Urothelium cell line (cell line): ENCODE data around the gene FHIP2A.
A peak's percentile ranks its signal among the peaks of the same experiment; 100 is the strongest.
"Not testable (repeated sequence)": the region's sequence is repeated elsewhere in the genome, so short reads cannot be mapped to it uniquely, and the experiment has no call there.

Experiments
- DNase-seq: peaks from one replicate; pipeline ENCODE4 v3.0.0; 2011; ENCODE audit warnings: low spot score, mixed read lengths
- FAIRE-seq: peaks from 2 replicates; lab custom pipeline; 2011; peaks lifted over from hg19 to GRCh38; lab: Jason Lieb, UNC

Gene FHIP2A

DNA sequence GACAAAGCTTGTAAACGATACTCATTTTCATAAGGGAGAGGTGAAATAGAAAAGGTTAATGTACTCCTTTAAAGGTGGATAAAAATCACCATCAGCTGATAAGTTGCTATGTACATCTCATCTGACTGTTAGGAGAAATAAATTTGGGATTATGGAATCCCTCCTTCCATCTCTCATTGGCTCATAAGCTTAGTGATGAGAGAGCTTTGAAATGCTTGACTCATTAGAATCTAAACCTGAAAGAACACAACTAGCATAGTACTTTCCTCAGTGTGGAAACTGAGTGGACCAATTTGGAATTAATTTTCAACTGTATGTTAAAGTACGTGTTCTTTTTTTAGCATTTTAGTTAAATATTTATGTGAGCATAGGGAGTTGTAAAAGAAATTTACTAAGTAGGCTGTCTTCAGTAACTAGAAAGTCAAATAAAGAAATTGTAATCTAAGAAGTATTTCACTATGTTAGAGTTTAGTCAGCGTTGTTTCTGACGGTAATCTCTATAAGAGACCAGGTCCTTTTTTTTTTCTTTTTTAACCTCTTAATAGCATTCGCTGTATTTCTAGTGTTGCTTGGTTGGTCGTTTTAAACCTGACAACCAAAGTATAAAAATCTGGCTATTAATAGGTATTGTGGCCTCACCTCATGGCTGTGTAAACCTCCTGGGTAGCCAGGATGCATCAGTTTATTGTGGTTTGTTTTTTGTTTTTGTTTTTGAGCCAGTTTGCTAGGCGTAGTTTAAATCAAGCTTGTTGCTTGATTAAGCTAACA, 34.4 kb downstream of the FHIP2A start:
- DNase-seq = no peak
- no peak for FAIRE-seq

DNA sequence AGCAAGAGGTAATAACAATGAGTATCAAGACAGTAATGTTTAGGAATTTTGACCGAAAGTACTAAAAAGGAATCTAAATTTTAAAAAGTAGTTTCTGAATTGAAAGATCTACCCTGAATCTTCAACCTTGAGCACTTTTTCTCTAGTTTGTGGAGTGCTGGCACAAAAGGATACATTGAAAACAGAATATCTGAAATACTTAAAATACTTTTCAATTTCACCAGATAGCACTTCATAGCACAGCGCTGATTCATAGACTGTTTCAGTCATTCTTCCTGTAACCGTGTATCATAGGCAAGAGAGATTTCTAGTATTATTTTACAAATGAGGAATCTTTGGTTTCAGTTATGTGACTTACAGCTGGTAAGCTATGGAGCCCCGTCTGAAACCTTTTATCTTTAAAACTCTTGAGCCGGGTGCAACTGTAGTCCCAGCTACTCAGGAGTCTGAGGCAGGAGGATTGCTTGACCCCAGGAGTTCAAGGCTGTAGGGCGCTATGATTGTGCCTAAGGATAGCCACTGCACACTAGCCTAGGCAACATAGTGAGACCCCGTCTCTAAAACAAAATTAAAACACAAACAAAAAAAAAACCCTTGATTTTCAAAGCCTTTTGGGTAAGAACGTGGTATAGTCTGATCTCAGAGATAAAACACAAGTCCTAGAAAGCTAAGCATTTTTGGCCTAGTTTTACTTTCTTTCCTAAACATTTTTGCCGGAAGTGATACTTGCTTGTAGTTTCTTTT, 35.1 kb downstream of the FHIP2A start:
- no peak for FAIRE-seq
- DNase-seq = peak; percentile 29

DNA sequence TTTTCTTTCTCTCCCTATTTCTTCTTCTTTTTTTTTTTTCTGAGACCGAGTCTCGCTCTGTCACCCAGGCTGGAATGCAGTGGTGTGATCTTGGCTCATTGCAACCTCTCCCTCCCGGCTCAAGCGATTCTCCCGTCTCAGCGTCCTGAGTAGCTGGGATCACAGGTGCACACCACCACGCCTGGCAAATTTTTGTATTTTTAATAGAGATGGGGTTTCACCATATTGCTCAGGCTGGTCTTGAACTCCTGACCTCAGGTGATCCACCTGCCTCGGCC, 35.6 kb downstream of the FHIP2A start:
- DNase-seq, FAIRE-seq: not testable (repeated sequence)

DNA sequence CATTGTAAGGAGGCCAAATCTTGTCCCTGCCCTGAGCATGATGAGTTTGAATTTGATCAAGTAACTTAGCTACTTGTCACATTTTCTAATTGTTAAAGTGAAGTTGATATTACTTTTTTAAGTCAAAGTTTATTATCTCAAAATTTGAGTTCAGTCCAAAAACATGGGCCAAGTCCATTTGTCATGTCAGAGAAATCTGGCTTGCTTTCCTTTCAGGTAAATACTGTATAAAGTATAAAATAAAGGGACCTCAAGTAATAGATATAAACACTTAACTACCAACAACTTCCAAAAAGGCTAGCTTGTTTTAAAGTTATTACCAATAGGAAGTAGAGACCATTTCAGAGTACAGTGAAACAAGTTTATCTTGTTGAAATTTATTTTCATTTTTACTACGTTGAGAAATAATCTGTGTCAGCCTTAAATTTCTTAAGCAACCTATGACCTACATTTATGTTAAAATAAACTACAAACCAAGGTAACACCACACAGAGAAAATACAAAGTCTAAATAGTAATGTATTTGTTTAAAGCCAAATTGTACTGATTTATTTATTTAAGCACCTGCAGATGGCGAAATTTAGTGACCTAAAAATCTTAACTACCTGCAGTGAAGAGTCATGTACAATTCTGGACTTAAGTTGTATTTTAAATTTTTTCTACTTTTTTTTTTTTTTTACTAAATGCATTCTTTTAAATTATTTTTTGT, 36.5 kb downstream of the FHIP2A start:
- DNase-seq (no peak), FAIRE-seq (no peak)

DNA sequence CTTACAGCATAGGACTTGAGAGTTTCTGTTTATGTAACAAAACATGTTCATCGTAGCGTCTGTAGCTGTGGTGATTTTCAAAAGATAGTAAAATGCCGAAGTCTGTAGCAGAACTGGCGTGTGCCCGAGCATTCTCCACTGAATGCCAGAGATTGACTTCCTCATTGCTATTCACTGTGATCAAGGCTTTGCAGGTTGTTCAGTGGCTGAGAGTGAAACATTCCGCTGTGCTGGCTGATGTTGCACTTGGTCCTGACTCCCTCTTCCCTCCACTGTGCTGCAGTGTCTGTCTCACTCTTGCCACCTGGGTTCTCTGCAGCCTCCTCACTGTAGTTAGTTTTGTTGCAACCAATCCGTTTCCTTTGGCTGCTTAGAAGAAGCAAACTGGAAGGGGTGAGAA, 37.6 kb downstream of the FHIP2A start:
- FAIRE-seq = no peak
- no peak for DNase-seq

DNA sequence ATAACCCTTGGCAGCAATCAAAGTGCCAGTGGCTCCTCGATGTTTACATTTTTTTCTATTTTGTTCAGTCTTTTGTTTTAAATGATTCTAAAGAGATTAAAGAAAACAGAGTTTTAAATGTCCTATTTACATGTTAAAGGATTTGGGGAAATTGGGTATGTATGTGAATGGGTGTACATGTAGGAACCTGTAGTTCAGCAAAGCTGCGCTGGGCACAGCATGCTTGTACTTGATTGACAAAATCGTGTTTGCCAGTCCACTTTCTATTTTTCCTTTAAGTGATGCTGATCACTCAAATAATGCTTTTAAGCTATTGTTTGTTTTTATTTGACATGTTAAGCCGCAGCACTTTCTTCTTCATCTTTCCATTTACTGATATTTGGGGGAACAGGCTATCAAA, 40.9 kb downstream of the FHIP2A start:
- no peak for DNase-seq
- no peak for FAIRE-seq

DNA sequence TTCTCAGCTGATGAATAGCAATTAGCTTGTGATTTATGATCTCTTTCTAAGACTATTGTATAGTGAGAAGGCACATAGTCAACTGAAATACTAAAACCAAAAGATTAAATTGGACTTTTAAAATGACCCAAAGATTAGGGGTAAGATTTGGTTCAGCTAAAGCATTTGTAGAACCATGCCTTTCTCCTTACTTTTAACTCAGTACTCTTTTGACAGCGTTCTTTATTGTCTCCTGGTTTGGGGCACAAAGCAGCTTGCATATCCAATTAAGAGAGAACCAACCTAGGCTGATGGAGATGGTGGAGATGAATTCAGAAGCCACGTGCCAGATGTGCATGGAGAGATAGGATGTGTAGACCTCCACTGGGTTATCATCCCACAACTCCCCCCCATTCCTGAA, 45.8 kb downstream of the FHIP2A start:
- FAIRE-seq = no peak
- no peak for DNase-seq

DNA sequence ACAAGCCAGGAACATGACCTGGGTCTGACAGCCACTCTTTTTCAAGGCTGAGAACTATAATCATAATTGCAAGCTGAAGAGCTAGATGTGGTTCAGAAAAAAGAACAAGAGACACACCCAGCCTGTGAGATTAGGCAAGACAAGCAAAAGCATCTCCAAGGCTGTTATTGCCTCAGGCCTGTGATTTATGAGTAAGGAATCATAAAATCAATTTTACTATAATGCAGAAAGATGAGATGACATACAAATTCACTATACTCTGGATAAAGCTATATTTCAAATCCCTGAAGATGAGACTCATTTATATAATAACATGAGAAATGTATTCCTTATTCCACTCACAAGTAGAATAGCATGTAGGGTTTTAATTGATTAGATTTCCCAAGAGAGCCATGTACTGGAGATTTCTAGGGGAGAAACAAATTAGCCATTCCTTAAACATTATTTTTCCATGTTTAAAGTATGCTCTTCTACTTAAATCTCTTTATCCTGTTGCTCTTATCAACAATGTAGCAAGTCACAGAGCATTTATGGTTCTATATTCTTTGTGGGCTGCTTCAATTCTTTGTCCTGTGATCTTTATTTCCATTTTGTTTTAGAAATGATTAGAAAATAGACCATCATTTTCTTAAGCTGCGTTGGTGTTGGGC, 47.4 kb downstream of the FHIP2A start:
- no peak for DNase-seq
- FAIRE-seq = no peak

DNA sequence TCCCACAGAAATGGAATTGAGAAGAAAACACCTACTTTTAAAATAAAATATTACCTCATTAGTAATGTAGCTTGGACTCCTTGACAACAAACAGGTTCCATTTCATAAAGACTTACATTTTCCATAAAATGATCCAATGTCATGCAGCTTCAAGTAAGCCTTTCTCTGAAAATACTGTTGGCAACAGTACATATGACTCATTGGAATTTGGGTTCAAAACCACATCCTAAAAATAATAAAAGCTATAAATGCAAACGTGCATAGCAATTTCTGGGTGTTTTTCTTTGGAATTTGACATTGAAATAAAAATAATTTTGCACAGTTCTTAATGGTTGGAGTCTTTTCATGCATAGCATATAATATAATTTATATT, 47.9 kb downstream of the FHIP2A start:
- DNase-seq (peak; percentile 44), FAIRE-seq (no peak)

DNA sequence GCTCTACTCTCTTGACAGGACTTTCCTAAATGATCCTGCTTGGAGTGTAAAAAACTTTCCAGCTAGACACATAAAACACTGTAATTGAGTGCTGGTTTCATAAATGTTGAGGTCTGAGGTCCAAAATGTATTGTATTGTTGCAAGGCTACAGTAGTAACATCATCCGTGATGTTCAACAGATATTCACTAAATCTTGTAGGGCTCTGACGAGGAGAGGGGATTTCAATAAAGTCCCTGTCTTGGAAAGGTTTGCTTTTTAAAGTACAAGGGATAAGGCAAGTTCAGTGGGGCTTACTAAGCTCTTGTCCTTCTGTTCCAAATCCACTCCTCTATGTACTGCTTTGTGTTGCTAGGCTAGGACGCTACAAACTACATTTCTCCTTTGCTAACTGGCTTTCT, 48.9 kb downstream of the FHIP2A start:
- DNase-seq (no peak), FAIRE-seq (no peak)

DNA sequence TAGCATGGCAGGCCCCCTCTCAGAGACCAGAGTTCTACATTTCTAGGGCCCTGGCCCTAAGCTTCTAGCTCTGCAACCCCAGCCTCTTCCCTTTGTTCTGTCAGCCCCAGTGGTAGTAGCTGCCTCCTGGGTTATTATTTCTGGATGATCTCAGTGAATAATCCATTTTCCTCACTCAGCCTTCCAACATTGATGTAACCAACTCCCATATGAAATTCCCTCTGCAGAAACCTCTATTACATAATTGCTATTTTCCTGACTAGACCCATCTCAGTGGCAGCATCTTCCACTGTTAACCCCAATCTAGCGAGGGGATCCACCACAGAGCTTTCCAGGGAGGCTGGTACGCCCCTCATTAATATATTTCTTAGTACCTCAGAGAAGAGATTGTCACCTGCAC, 49.8 kb downstream of the FHIP2A start:
- FAIRE-seq = no peak
- no peak for DNase-seq
